ENCODE measurements around the gene STK10. TPM values are rescaled to one million over a fixed set of nuclear protein-coding genes. Genes with fewer than 3 reads are reported as not detected.

STK10 gene
- total and polyA plus RNA-seq, 2 experiments from 2014 or later: 7.5 to 17.8 TPM

- TF ChIP-seq EZH2 (IDR thresholded peaks at IDR 0.05; ENCODE audit: low read depth, unreplicated experiment): no peak
- no peak for TF ChIP-seq STAT1 (IDR thresholded peaks at IDR 0.05; ENCODE audit: unreplicated experiment)
- no peak for TF ChIP-seq ZNF331 (CRISPR knock-in tag; IDR thresholded peaks at IDR 0.05; ENCODE audit: low read depth)
Measured at GRCh38 chr5:172149073-172149472, 39.0 kb downstream of the STK10 start (continued).

- no peak overlapping the region for H3K27ac ChIP-seq (ENCODE audit: low read depth)
- H3K4me2 ChIP-seq: no peak overlapping the region
- H3K4me3 ChIP-seq: no peak overlapping the region
- peaks cover 4% of the 10 kb centered on the region; the same call in 1 of the 2 replicates for H3K4me1 ChIP-seq (ENCODE audit: insufficient read depth)
- H3K9me2 ChIP-seq (ENCODE audit: insufficient read depth): no peaks in the 10 kb centered on the region
- Mint-ChIP-seq H3K4me3 (no peak overlapping the region), H3K36me3 (ENCODE audit: low read depth) (no peaks in the 10 kb centered on the region), H3K27me3 (ENCODE audit: insufficient read depth, low read depth, poor library complexity) (peaks cover 5% of the 10 kb centered on the region), H3K27ac (no peak overlapping the region), H3K9me3 (no peaks in the 10 kb centered on the region), H3K4me1 (peaks cover 10% of the 10 kb centered on the region)
- H3K79me2 ChIP-seq (replicated peaks; ENCODE audit: insufficient read depth): peaks cover 7% of the 10 kb centered on the region; the same call in 1 of the 2 replicates
- H3K27me3 ChIP-seq (ENCODE audit: insufficient read depth): no peaks in the 10 kb centered on the region
- no peak overlapping the region for H2AFZ ChIP-seq
- no peaks in the 10 kb centered on the region; the same call in 1 of the 2 replicates for H4K20me1 ChIP-seq (replicated peaks; ENCODE audit: insufficient read depth)
- ATAC-seq: no peak
- TF ChIP-seq JUNB (IDR thresholded peaks at IDR 0.05; ENCODE audit: unreplicated experiment) (no peak), ZNF331 (CRISPR knock-in tag; IDR thresholded peaks at IDR 0.05; ENCODE audit: low read depth) (no peak), ETS1 (IDR thresholded peaks at IDR 0.05) (no peak), POLR2AphosphoS5 (IDR thresholded peaks at IDR 0.05; ENCODE audit: low read depth) (no peak), NANOG (IDR thresholded peaks at IDR 0.05; ENCODE audit: borderline replicate concordance) (no peak), REST (IDR thresholded peaks at IDR 0.05; ENCODE audit: unreplicated experiment) (no peak), CREB1 (CRISPR knock-in tag; IDR thresholded peaks at IDR 0.05; ENCODE audit: low read depth) (no peak), STAT1 (IDR thresholded peaks at IDR 0.05; ENCODE audit: unreplicated experiment) (no peak), EZH2phosphoT487 (IDR thresholded peaks at IDR 0.05; ENCODE audit: unreplicated experiment) (no peak), CTCF (conservative IDR thresholded peaks at IDR 0.05; ENCODE audit: low read depth in 2 of 2) (no peak)
- DNase-seq (ENCODE audit: low spot score): no peak
- H3K36me3 ChIP-seq (ENCODE audit: insufficient read depth): no peaks in the 10 kb centered on the region
- 0 out of 2 replicates have a peak, but pooled peaks cover 3% of the 10 kb centered on the region for H3F3A ChIP-seq (replicated peaks; ENCODE audit: low read depth)
Measured at GRCh38 chr5:172148381-172148780, 39.6 kb downstream of the STK10 start.
